ENCODE data around the gene AIFM3.

Gene AIFM3

GRCh38 chr22:21009638-21010425 is 42.8 kb downstream of the AIFM3 start:
- DNase-seq, result peak; percentile 26

GRCh38 chr22:21010426-21011113 is 43.5 kb downstream of the AIFM3 start:
- no peak for DNase-seq

GRCh38 chr22:21012446-21013407 is 45.7 kb downstream of the AIFM3 start:
- DNase-seq, result no peak

- DNase-seq, result no peak
Observed at GRCh38 chr22:21013657-21014201, 46.7 kb downstream of the AIFM3 start.

- DNase-seq, result peak; percentile 94
Observed at GRCh38 chr22:21014202-21014725, 47.2 kb downstream of the AIFM3 start.

GRCh38 chr22:21014726-21015465 is 47.8 kb downstream of the AIFM3 start, which contains the start of gene P2RX6:
Gene P2RX6 (plus strand): TSS chr22:21015165. CDS start chr22:21015175, 10 bp downstream.
- no peak for DNase-seq

GRCh38 chr22:21015466-21016006 is 48.5 kb downstream of the AIFM3 start:
- no peak for DNase-seq

- no peak for DNase-seq
Observed at GRCh38 chr22:21016644-21017420, 49.8 kb downstream of the AIFM3 start.

- DNase-seq, result no peak
Observed at GRCh38 chr22:21018314-21018713, 51.3 kb downstream of the AIFM3 start.

- peak; percentile 33 for DNase-seq
Observed at GRCh38 chr22:21020802-21021429, 53.9 kb downstream of the AIFM3 start.

GRCh38 chr22:21022507-21022906 is 55.5 kb downstream of the AIFM3 start:
- no peak for DNase-seq

- no peak for DNase-seq
Observed at GRCh38 chr22:21022955-21023614, 56.0 kb downstream of the AIFM3 start.

GRCh38 chr22:21025266-21025665 is 58.2 kb downstream of the AIFM3 start:
- no peak for DNase-seq

- no peak for DNase-seq
Observed at GRCh38 chr22:21025763-21026755, 59.0 kb downstream of the AIFM3 start.

- DNase-seq, result no peak
Observed at GRCh38 chr22:21026783-21027692, 60.0 kb downstream of the AIFM3 start.

GRCh38 chr22:21028277-21029251 is 61.5 kb downstream of the AIFM3 start:
- DNase-seq, result no peak
